Neuronal stem cell (in vitro differentiated cells): Measurements from ENCODE around the gene NEDD9.

Experiments used
- DNase-seq: peaks from one replicate; pipeline ENCODE4 v3.0.0-alpha.2; 2013; ENCODE audit warnings: low spot score
- H2AFZ ChIP-seq: one replicate; pipeline ENCODE4 v1.6.1; 2013; ENCODE audit warnings: mild to moderate bottlenecking, low read length, inconsistent platforms
- H2AK5ac ChIP-seq: 2 replicates; pipeline ENCODE4 v1.6.1; 2013; ENCODE audit warnings: low read depth, mild to moderate bottlenecking, inconsistent platforms, low read length, moderate library complexity, mixed read lengths
- H2BK120ac ChIP-seq: 2 replicates; pipeline ENCODE4 v1.6.1; 2013; ENCODE audit warnings: low read depth, mild to moderate bottlenecking, inconsistent platforms, low read length, moderate library complexity, mixed read lengths
- H2BK12ac ChIP-seq: one replicate; pipeline ENCODE4 v1.6.1; 2013; ENCODE audit warnings: low read length, inconsistent platforms
- H2BK15ac ChIP-seq: 2 replicates; pipeline ENCODE4 v1.6.1; 2013; ENCODE audit warnings: mild to moderate bottlenecking, low read length, inconsistent platforms, mixed read lengths
- H2BK5ac ChIP-seq: one replicate; pipeline ENCODE4 v1.6.1; 2013; ENCODE audit warnings: inconsistent platforms, mild to moderate bottlenecking, low read length, moderate library complexity
- H3K14ac ChIP-seq: one replicate; pipeline ENCODE4 v1.6.1; 2013; ENCODE audit warnings: low read length, inconsistent platforms
- H3K18ac ChIP-seq: 2 replicates; pipeline ENCODE4 v1.6.1; 2013; ENCODE audit warnings: low read length, inconsistent platforms
- H3K23ac ChIP-seq: 2 replicates; pipeline ENCODE4 v1.6.1; 2013; ENCODE audit warnings: low read depth, mild to moderate bottlenecking, mixed read lengths, low read length, inconsistent platforms; ENCODE audit not compliant: poor library complexity
- H3K27ac ChIP-seq: replicated peaks from 3 replicates; pipeline ENCODE4 v1.5.1; 2013; ENCODE audit warnings: low read length, inconsistent platforms
- H3K27me3 ChIP-seq, 3 experiments: 2 replicates each; pipeline ENCODE4 v1.6.1; 2013; ENCODE audit warnings: low read length in 3 of 3, mild to moderate bottlenecking in 2 of 3, inconsistent platforms in 1 of 3, low read depth in 1 of 3, mixed read lengths in 1 of 3, moderate library complexity in 1 of 3; ENCODE audit not compliant: control insufficient read depth in 3 of 3, insufficient read depth in 3 of 3
- H3K36me3 ChIP-seq, 2 donors: replicated peaks in 1 of 2; 2 replicates each; pipeline ENCODE4 v1.6.1; 2013; ENCODE audit warnings: low read length in 2 of 2; ENCODE audit not compliant: control insufficient read depth in 2 of 2, insufficient read depth in 2 of 2
- H3K4ac ChIP-seq: 2 replicates; pipeline ENCODE4 v1.6.1; 2013; ENCODE audit warnings: inconsistent platforms, mild to moderate bottlenecking, low read length, moderate library complexity
- H3K4me1 ChIP-seq, 2 donors: 1 replicate in 1 of 2; 2 replicates in 1 of 2; pipeline ENCODE4 v1.6.1; 2013; ENCODE audit warnings: low read length in 2 of 2, low read depth in 1 of 2; ENCODE audit not compliant: control insufficient read depth in 2 of 2, insufficient read depth in 1 of 2
- H3K4me2 ChIP-seq: one replicate; pipeline ENCODE4 v1.6.1; 2013; ENCODE audit warnings: mild to moderate bottlenecking, low read length, inconsistent platforms; ENCODE audit not compliant: insufficient read depth, poor library complexity, severe bottlenecking
- H3K4me3 ChIP-seq, 2 donors: 2 replicates each; pipeline ENCODE4 v1.5.1; 2013; ENCODE audit warnings: low read length in 2 of 2, mild to moderate bottlenecking in 2 of 2, inconsistent platforms in 1 of 2, moderate library complexity in 1 of 2
- H3K79me1 ChIP-seq: one replicate; pipeline ENCODE4 v1.6.1; 2013; ENCODE audit warnings: low read depth, mild to moderate bottlenecking, inconsistent platforms, low read length, moderate library complexity
- H3K9ac ChIP-seq: one replicate; pipeline ENCODE4 v1.6.1; 2013; ENCODE audit warnings: mild to moderate bottlenecking, low read depth, low read length, inconsistent platforms; ENCODE audit not compliant: poor library complexity
- H3K9me3 ChIP-seq, 2 donors: replicated peaks in 1 of 2; 2 replicates each; pipeline versions ENCODE3 to v1.6.1; 2013; ENCODE audit warnings: low read length in 2 of 2, mild to moderate bottlenecking in 2 of 2, inconsistent platforms in 1 of 2, low read depth in 1 of 2, mixed read lengths in 1 of 2, moderate library complexity in 1 of 2; ENCODE audit not compliant: control insufficient read depth in 2 of 2, insufficient read depth in 1 of 2
- H4K8ac ChIP-seq: one replicate; pipeline ENCODE4 v1.6.1; 2013; ENCODE audit warnings: low read depth, mild to moderate bottlenecking, inconsistent platforms, low read length, moderate library complexity
- H4K91ac ChIP-seq: one replicate; pipeline ENCODE4 v1.6.1; 2013; ENCODE audit warnings: low read length, low read depth, mild to moderate bottlenecking, inconsistent platforms; ENCODE audit not compliant: poor library complexity
- WGBS, 2 donors: extraction: QIAGEN DNeasy Blood & Tissue Kit; methylation state at CpG; one replicate each; pipeline ENCODE4 v1.1.7; 2013; ENCODE audit warnings: missing lambda C conversion rate in 2 of 2, mixed read lengths in 1 of 2; ENCODE audit not compliant: insufficient read length in 2 of 2, insufficient replicate concordance in 1 of 2; ENCODE audit errors: extremely low coverage in 2 of 2; 5-methylcytosine and 5-hydroxymethylcytosine counted together

NEDD9 gene

DNA sequence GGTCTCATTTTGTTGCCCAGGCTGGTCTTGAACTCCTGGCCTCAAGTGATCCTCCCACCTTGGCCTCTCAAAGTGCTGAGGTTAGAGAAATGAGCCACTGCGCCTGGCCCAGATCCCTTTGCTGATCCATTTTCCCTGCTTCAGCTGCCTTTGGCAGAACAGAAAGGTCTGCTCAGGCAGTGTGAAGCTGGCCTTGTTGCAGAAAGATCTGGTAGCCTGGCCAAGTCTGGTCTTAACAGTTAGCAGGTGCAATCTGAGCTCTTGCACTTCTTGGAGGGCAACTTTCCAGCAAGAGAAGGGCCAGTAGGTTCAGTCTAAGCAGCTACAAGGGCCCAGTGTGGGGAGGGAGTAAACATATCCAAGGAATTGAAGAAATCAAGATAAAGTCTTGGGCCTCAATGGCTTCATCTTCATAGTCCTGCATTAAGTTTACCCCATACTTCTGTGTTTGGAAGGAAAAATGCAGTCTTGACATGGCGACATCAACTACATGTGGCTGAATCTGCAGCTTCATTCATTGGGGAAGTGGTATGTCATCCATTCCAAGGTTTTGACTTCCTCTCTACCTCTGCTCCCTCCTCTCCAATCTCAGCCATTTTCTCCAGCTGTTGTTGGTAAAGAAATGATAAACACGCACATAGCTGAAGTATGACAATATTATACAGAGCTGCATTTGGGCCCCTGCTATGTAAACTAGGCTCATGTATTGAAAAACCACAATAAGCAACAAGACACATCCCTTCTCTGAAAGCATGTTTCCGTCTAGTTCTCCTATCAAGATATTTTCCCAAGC, 39.0 kb upstream of the NEDD9 start:
- H2BK15ac ChIP-seq: peak overlapping the region; percentile 31
- H3K79me1 ChIP-seq: no peaks in the 10 kb centered on the region
- H2AK5ac ChIP-seq: no peak overlapping the region
- no peak overlapping the region for H3K23ac ChIP-seq
- WGBS, 2 donors: no CpG with 5 or more reads among the region's 4 CpGs
- H3K18ac ChIP-seq: no peak overlapping the region
- H3K4me1 ChIP-seq: peaks cover 0 to 5% of the 10 kb centered on the region in 2 donors
- no peak overlapping the region for H2BK12ac ChIP-seq
- H3K14ac ChIP-seq: no peak overlapping the region
- no peak overlapping the region for H2BK120ac ChIP-seq
- H3K9ac ChIP-seq: no peak overlapping the region
- H2BK5ac ChIP-seq: no peak overlapping the region
- no peak overlapping the region for H3K4ac ChIP-seq
- H3K4me2 ChIP-seq: no peak overlapping the region
- H3K27me3 ChIP-seq: no peaks in the 10 kb centered on the region
- DNase-seq: no peak
- H3K36me3 ChIP-seq: no peaks in the 10 kb centered on the region
- no peak overlapping the region for H3K27ac ChIP-seq
- no peak overlapping the region for H3K4me3 ChIP-seq
- no peak overlapping the region for H2AFZ ChIP-seq
- H4K91ac ChIP-seq: no peak overlapping the region
- H4K8ac ChIP-seq: no peak overlapping the region
- no peaks in the 10 kb centered on the region for H3K9me3 ChIP-seq

GRCh38 chr6:11270030-11271027, 37.9 kb upstream of the NEDD9 start:
- Histone ChIP-seq H3K9ac (no peak overlapping the region), H2AFZ (no peak overlapping the region), H2BK5ac (no peak overlapping the region), H2BK120ac (no peak overlapping the region), H3K27me3 (no peaks in the 10 kb centered on the region), H3K9me3 (no peaks in the 10 kb centered on the region), H3K4me1 (peaks cover 0 to 3% of the 10 kb centered on the region in 2 donors), H3K18ac (no peak overlapping the region), H3K79me1 (no peaks in the 10 kb centered on the region), H2AK5ac (no peak overlapping the region), H3K4me2 (no peak overlapping the region), H3K36me3 (no peaks in the 10 kb centered on the region), H3K27ac (no peak overlapping the region), H3K4ac (no peak overlapping the region), H3K4me3 (no peak overlapping the region), H4K91ac (no peak overlapping the region), H4K8ac (no peak overlapping the region), H3K14ac (no peak overlapping the region), H3K23ac (no peak overlapping the region), H2BK12ac (no peak overlapping the region), H2BK15ac (no peak overlapping the region)
- WGBS, 2 donors: no CpG with 5 or more reads among the region's 12 CpGs
- DNase-seq: no peak

DNA sequence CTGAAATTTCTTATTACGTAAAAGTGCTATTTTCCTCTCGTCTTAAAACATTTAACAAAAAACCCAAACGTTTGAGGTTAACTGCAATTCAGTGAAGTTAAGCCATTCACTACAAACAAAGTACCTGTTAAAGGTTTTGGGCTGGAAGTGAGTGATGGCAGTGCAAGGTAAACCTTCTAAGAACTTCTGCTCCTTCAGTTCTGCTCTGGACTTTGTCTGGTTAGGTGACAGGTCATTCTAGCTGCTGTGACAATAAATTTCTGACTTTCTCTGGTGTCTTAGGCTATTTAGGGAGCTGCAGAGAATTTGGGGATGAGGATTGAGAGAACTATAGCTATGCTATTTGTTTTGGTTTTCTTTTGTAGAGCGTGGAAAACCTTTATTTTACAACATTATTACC, 36.5 kb upstream of the NEDD9 start:
- no peak overlapping the region for H2BK120ac ChIP-seq
- no peak overlapping the region for H4K91ac ChIP-seq
- no peaks in the 10 kb centered on the region for H3K27me3 ChIP-seq
- H2AFZ ChIP-seq: no peak overlapping the region
- H3K4ac ChIP-seq: no peak overlapping the region
- H3K9ac ChIP-seq: no peak overlapping the region
- H4K8ac ChIP-seq: no peak overlapping the region
- H3K79me1 ChIP-seq: no peaks in the 10 kb centered on the region
- no peak overlapping the region for H2AK5ac ChIP-seq
- no peak overlapping the region for H3K27ac ChIP-seq
- no peak for DNase-seq
- H2BK15ac ChIP-seq: no peak overlapping the region
- peaks cover 0 to 3% of the 10 kb centered on the region in 2 donors for H3K4me1 ChIP-seq
- H3K4me3 ChIP-seq: no peak overlapping the region
- H2BK5ac ChIP-seq: no peak overlapping the region
- H3K36me3 ChIP-seq: no peaks in the 10 kb centered on the region
- H2BK12ac ChIP-seq: no peak overlapping the region
- no peak overlapping the region for H3K23ac ChIP-seq
- H3K18ac ChIP-seq: no peak overlapping the region
- H3K9me3 ChIP-seq: no peaks in the 10 kb centered on the region
- no peak overlapping the region for H3K4me2 ChIP-seq
- no peak overlapping the region for H3K14ac ChIP-seq
- no CpG with 5 or more reads among the region's 4 CpGs for WGBS, 2 donors

GRCh38 chr6:11266926-11267325, 34.5 kb upstream of the NEDD9 start:
- Histone ChIP-seq H3K23ac (no peak overlapping the region), H3K4ac (no peak overlapping the region), H2AFZ (no peak overlapping the region), H3K4me3 (no peak overlapping the region), H3K9ac (no peak overlapping the region), H3K27me3 (no peaks in the 10 kb centered on the region), H2AK5ac (no peak overlapping the region), H2BK5ac (no peak overlapping the region), H2BK12ac (no peak overlapping the region), H3K36me3 (no peaks in the 10 kb centered on the region), H3K4me1 (peaks cover 5 to 9% of the 10 kb centered on the region in 2 donors), H3K9me3 (no peaks in the 10 kb centered on the region), H3K79me1 (no peaks in the 10 kb centered on the region), H2BK15ac (no peak overlapping the region), H3K4me2 (no peak overlapping the region), H4K91ac (no peak overlapping the region), H3K14ac (no peak overlapping the region), H4K8ac (no peak overlapping the region), H3K18ac (no peak overlapping the region), H3K27ac (no peak overlapping the region), H2BK120ac (no peak overlapping the region)
- no CpG with 5 or more reads among the region's 3 CpGs for WGBS, 2 donors
- DNase-seq: no peak
